ENCODE results near the gene PLEKHM3. TPM values are rescaled to one million over a fixed set of nuclear protein-coding genes. Genes with fewer than 3 reads are reported as not detected.
"Not testable (repeated sequence)": the region's sequence is repeated elsewhere in the genome, so short reads cannot be mapped to it uniquely, and the experiment has no call there.

Gene PLEKHM3
- total and polyA plus RNA-seq, 2 of the 13 experiments (the other 11 are each of a cell fraction or from before 2014, with no cell fraction given), result 4.5 to 4.7 TPM

GRCh38 chr2:207811658-207812057 is 213.7 kb downstream of the PLEKHM3 start (continued):
- peak; percentile 57; the same call in 1 of the 2 replicates for TF ChIP-seq JUND (CRISPR knock-in tag; IDR thresholded peaks at IDR 0.05)
- peak; percentile 79 for TF ChIP-seq RXRB (CRISPR knock-in tag; IDR thresholded peaks at IDR 0.05; ENCODE audit: borderline replicate concordance)
- 0 out of 2 replicates have a peak, but pooled peaks have one; percentile 40 for TF ChIP-seq HINFP (CRISPR knock-in tag; IDR thresholded peaks at IDR 0.05; ENCODE audit: low read depth)
- TF ChIP-seq ZNF280D (CRISPR knock-in tag; IDR thresholded peaks at IDR 0.05), result 0 out of 2 replicates have a peak, but pooled peaks have one; percentile 37
- TF ChIP-seq PAXIP1 (CRISPR knock-in tag; conservative IDR thresholded peaks at IDR 0.05), result peak; percentile 64
- not testable (repeated sequence) for TF ChIP-seq SOX6 (IDR thresholded peaks at IDR 0.05)
- TF ChIP-seq SOX6 (CRISPR knock-in tag; IDR thresholded peaks at IDR 0.05), result peak; percentile 56; the same call in 1 of the 2 replicates
- TF ChIP-seq ZNF740 (CRISPR knock-in tag; IDR thresholded peaks at IDR 0.05), result 0 out of 2 replicates have a peak, but pooled peaks have one; percentile 22
- TF ChIP-seq EHMT2 (IDR thresholded peaks at IDR 0.05; ENCODE audit: borderline replicate concordance, low read depth, low read length), result 0 out of 2 replicates have a peak, but pooled peaks have one; percentile 35
- peak; percentile 67 for TF ChIP-seq ZNF687 (CRISPR knock-in tag; IDR thresholded peaks at IDR 0.05)
- TF ChIP-seq ZSCAN25 (CRISPR knock-in tag; IDR thresholded peaks at IDR 0.05), result 0 out of 2 replicates have a peak, but pooled peaks have one; percentile 9
- peak; percentile 62 for TF ChIP-seq ATF3 (CRISPR knock-in tag; IDR thresholded peaks at IDR 0.05)
- TF ChIP-seq HOXA3 (CRISPR knock-in tag; IDR thresholded peaks at IDR 0.05), result peak; percentile 48; the same call in 1 of the 2 replicates
- peak; percentile 16; the same call in 1 of the 2 replicates for TF ChIP-seq ZBTB7B (CRISPR knock-in tag; IDR thresholded peaks at IDR 0.05)

Measured in HepG2 (cell line).